ENCODE data around the gene SLCO1A2. TPM values are rescaled to one million over a fixed set of nuclear protein-coding genes. Genes with fewer than 3 reads are reported as not detected.

The SLCO1A2 gene
- total RNA-seq, 1 donor from 2014 or later: 7.0 TPM

DNA sequence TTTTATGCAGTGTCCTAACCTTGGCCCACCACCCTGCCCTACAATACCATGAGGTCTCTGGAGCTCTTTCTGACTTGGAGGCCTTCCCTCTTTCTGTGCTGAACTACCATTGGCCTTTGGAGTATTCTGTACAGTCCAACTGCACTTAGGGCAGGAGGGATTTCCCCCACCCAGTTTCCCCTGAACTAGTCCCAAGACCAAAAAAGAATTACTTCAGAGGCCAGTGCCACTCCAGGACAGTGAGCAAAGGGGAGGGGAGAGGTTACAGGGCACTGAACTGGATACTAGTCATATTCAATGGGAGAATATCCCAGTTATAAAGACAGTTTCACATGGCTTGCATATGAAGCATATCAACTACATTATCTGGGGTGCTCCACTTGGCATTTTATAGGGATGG is 6.1 kb downstream of the SLCO1A2 start:
- DNase-seq (ENCODE audit: low spot score): no peak

DNA sequence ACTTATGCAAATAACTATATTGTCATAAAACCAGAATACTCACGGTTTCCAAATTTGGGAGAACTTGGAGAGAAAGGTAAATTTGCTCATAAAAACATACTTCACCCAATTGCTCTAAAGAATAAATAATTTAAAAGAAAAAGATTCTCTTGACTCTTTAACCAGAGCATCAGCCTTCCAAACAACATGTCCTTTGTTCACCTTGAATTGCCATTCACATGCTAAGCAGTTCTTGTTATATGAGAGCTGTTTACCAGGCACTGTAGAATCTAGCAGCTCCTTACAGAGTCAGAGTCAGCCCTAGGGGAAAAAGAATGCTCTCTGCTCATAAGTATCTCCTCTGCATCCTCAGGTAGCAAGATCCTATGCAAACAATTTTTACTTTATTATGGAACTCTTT is 10.2 kb downstream of the SLCO1A2 start:
- DNase-seq (ENCODE audit: low spot score): no peak

DNA sequence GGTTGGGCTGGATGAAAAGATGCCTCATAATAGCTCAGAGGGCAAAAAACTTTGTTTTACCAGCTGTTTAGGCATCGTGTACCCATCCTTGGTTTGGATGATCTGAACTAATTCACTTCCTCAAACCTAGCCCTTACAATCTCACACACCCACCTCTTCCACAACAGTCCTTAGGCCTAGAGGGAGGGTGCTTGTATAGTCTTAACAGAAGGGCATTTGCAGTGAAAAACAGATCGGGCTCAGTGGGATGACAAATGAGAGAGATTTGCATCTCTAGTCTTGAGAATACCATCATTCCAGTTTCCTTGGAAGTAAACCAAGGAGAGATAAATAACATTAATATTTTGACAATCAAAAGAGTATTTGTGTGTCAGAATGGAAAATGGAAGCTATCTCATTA is 11.0 kb downstream of the SLCO1A2 start:
- DNase-seq (ENCODE audit: low spot score): no peak

DNA sequence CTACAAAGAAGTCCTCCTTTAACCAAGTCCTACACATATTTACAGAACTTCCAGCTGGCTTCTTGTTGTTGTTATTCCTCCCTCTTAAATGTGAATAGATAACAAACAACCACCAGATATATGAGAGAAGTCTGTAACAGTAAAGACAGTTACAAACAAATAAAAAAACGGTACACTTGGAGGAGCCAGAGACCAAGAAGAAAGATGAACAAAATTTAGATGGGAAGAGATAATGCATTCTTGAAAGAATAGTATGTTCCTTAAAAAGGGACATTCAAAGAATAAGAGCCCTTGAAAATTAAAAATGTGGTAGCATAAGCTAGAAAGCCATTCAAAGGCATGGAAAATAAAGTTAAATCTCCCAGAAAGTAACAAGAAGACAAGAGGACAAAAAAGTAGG is 25.9 kb downstream of the SLCO1A2 start:
- DNase-seq (ENCODE audit: low spot score): no peak

DNA sequence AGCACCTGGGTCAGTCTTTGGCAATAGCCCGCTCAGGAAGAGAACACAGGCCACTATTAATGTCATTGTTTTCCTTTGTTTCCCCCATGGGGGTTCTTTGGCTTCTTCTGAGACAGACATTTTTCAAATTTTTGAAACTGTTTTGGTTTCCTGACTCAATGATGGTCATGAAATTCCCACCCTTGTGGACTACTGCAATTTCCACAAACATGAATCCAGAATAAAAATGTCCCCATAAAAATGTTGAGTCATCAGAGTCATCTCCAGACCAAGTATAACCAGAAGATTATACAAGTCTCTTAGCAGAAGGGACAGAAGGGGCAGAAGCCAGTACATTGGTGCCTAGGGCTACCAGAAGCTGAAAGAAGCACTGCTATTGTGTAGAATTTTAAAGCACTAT is 29.1 kb downstream of the SLCO1A2 start:
- no peak for DNase-seq (ENCODE audit: low spot score)

DNA sequence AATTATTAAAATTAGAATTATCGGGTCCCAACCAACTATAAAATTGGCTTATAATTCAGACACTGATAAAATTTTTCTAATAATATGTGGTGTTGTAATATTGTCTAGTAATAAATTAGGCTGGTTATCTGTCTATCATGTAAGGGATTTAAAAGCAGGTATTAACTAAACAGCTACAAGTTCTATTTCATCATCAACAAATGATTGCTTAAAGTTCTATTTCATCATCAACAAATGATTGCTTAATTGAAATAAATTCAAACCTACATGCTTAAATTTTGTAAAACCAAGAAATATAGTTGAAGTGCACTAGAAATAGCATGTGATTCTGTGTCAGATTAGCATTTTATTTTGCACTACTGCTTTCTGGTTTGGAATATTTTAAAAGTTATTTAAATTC is 34.1 kb downstream of the SLCO1A2 start:
- DNase-seq (ENCODE audit: low spot score): no peak

DNA sequence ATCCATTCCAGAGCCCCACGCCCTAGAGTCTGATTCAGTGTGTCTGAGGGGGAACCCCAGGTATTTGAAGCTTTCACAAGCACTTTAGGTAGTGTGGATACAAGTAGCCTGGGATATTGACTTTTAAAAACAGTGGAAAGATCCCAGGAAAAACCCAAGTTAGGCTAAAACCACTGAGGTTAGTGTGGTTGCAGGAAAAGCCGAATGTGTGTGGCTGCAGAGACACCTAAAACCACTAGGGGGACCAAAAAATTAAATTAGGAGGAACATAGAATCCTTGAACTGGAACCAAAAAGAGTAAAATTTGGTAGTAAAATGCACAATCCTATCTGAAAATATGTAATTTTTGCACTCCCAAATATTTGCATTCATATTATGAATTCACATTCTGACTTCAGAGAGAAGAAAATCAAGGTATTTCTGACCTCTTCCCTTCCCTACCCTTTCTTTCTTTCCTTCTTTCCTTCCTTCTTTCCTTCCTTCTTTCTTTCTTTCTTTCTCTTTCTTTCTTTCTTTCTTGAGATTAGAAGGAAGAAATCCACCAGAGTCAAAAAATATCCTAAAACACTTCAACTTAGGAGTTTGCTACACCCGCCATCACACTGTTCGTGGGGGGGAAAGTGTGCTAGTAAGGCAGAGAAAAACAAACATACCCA is 37.8 kb downstream of the SLCO1A2 start:
- peak; percentile 9 for DNase-seq (ENCODE audit: low spot score)

DNA sequence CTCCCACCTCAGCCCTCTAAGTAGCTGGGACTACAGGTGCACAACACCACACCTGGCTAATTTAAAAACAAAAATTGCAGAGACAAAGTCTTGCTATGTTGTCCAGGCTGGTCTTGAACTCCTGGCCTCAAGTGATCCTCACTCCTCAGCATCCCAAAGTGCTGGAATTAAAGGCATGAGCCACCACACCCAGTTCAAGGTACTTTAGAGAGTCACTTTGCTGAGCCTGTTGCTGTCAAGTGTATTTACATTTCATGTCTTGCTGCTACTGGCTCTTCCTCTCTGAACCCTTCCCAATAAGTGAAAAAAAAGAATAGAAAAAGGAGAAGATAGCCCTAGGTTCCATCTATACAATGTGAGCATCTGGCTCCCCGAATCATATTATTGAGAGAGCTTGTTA is 38.4 kb downstream of the SLCO1A2 start:
- no peak for DNase-seq (ENCODE audit: low spot score)

DNA sequence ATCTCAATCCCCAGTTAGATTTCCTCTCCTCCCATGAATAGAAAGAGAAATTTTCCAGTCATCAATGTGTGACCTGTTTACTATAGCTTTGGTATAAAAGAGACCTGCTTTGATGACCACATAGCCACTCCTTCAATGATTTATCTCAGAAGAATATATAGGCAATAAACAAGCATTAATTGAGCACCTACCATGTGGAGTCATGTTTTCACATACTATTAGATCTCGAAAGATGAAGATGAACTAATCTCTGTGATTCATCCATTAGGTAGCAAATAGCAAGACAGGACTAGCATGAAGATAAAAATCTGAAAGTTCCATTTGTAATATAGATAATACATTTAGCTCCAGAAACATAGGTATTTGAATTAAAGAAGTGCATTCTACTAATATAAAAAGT is 40.5 kb downstream of the SLCO1A2 start:
- no peak for DNase-seq (ENCODE audit: low spot score)

DNA sequence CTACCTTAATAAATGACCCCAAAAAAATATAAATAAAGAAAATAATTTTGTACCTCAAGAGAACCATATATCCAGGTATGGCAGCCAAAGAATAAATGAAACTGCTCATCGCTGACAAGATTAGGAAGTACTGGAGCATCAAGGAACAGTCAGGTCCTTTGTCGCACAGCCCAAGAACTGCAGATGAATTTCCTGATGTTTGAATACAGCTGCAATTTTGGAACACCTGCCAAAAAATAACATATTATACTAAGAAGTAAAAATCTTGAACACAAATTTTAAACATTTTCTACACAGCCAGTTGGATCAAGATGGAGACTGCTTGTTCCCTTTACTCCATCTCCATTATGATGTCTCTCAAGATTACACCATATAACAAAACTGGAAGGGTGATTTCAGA is 42.6 kb downstream of the SLCO1A2 start:
- no peak for DNase-seq (ENCODE audit: low spot score)

DNA sequence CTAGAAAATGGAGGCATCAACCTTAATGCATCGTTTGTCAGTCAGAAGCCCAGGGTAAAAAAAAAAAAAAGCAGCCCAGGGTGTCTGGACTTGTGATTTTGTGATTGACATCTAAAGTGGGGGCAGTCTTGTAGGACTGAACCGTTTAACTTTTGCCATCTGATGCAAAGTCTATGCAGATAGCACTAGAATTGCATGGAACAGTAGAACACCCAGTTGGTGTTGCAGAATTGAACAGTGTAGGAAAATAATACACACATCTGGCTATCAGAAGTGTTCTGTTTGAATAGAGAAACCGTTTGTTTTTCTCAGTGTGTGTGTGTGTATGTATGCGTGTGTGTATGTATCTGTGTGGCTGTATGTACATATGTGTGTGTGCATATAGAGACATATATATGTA is 45.0 kb downstream of the SLCO1A2 start:
- no peak for DNase-seq (ENCODE audit: low spot score)

DNA sequence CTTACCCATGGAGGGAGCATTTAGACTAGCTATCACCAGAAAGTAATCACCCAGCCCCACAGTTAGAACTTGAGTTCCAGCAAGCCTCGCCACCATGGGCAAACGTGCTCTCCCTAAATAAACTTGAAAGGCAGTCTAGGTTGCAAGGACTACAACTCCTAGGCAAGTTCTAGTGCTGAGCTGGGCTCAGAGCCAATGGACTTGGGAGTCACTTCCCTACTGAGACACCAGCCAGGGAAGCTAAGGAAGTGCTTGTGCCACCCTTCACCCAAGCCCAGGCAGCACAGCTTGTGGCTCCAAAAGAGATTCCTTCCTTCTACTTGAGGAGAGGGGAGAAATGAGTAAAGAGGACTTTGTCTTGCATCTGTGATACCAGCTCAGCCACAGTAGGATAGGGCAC is 57.9 kb downstream of the SLCO1A2 start:
- DNase-seq (ENCODE audit: low spot score): no peak

DNA sequence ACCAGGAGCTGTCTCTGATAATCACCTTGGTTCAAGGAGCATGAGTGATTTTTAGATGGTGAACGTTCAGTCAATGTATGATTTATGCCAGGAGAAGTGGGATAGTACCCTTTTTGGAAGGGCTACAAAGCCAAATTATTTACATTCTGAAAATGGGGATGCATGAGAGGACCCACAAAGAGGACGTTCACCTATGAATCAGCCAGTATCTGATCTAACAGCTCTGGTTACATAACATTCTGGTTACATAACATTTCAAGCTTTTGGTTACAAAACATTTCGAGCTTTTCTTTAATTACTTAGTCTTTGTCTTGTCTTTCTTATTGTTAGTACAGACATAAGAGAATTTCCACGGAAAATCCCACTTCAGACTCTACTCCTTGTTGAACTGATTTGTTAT is 68.8 kb downstream of the SLCO1A2 start:
- DNase-seq (ENCODE audit: low spot score): no peak

DNA sequence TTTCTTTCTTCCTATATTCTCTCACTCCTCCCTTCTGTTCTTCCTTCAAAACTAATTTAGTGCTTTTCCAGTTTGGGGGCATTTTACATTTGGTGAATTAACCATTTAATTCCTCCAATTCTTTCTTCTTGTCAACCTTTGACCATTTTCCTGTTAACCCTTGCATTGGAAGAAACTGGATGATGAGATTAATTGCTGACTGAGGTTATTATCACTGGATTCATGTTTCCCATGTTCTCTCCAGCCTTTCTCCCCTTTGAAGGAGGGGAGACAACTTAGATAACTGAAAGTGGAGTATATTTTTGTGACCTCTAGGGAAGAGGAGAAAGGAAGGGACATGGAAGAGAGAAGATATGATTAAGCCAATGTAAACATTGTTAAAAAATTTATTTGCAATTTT is 70.5 kb downstream of the SLCO1A2 start:
- DNase-seq (ENCODE audit: low spot score): no peak

DNA sequence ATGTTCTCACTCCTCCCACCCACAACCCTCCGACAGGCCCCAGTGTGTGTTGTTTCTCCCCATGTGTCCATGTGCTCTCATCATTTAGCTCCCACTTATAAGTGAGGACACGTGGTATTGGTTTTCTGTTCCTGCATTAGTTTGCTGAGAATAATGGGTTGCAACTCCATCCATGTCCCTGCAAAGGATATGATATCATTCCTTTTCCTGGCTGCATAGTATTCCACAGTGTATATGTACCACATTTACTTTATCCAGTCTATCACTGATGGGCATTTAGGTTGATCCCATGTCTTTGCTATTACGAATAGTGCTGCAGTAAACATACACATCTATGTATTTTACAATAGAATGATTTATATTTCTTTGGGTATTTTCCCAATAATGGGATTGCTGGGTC is 77.5 kb downstream of the SLCO1A2 start:
- no peak for DNase-seq (ENCODE audit: low spot score)

DNA sequence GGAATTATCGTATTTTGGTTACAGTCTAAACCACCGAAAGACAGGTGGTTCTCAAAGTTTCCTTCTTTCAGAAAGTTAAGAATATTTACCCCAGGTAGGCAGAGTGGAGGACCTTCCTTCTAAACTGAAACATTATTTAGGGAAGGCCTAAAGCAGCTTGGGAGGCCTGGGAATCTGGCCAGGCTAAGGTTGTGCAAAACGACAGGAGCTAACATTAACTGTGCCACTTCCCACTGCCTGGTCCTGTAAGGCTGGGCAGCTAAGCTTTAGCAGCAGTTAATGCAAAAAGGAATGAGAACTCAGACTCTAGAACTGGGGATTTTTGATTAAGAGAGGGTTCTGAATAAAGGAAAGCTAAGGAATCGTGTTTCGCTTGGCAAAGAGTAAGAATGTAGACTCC is 82.6 kb downstream of the SLCO1A2 start:
- no peak for DNase-seq (ENCODE audit: low spot score)

DNA sequence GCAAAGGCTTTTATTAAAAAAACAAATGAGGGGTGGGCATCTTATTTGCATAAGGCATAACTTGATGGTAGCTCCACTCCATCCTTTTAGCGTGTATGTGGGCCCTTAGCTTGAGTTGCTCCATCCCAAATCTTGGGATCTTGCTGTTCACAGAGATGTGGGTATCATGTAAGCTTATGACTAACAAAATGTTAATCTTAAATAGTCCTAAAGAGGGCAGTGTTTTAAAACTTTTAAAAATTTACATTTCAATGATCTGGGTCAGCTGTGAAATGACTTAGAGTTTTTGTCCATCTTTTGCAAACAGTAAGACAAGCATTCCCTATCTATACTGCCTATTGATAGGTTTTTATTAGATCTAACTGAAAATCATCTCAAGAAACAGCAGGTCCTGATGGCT is 86.0 kb downstream of the SLCO1A2 start:
- peak; percentile 4 for DNase-seq (ENCODE audit: low spot score)

DNA sequence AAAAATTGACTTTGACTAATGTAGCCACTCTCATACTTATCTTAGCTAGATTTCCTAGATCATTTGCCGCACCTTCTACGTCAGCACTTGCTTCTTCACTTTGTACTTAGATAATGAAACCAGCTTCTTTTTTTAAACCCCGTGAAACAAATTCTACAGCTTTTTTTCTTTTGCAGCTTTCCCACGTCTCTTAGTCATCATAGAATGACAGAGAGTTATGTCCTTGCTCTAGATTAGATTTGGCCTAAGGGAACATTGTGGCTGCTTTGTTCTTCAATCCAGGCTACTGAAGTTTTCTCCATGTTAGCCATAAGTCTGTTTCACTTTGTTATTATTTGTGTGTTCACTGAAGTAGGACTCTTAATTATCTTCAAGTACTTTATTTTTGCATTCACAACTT is 94.9 kb downstream of the SLCO1A2 start:
- DNase-seq (ENCODE audit: low spot score): no peak

DNA sequence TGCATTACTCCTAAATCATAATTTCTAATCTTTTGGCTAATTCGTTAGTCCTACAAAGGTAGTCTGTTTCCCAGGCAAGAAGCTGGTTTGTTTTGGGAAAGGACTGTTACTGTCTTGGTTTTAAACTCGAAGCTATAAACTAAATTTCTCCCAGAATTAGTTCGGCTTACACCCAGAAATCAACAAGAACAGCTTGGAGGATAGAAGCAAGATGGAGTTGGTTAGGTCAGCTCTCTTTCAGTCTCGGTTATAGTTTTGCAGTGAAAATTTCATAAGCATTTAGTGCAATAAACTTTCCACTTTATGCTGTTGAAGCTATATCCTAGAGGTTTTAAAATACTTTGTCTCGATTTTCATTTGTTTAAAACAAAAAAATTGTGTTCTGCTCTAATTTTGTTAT is 100.3 kb downstream of the SLCO1A2 start:
- no peak for DNase-seq (ENCODE audit: low spot score)

DNA sequence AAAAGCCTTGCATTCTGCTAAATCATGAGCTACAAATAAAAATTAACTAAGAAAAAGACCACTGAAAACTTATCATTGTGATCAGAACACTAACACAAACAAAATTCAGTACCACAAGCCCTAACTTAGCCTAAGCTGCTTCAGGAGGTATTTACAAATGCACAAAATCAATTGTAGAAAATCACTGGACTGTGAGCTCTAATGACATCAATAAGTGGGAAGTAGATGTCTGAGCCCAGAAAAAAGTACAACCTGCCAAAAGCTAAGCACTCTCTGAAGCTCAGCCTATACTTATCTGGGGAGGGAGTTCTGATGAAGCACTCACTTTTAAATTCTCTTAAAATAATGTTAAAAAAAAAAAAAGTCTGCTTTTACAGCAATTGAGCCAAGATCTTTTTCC is 110.8 kb downstream of the SLCO1A2 start:
- no peak for DNase-seq (ENCODE audit: low spot score)

DNA sequence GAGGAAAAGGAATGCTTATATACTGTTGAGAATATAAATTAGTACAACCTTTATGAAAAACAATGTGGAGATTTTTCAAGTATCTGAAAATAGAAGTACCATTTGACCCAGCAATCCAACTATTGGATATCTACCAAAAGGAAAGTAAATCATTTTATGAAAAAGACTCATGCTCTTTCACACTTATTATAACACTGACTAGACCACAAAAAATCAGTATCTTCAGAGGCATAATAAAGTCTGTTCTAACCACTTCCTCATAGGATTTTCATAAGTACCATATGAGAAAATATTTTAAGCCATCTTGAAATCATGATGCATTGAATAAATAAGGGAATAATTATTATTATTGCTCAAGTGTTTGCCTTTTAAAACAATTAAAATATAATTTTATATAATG is 112.9 kb downstream of the SLCO1A2 start:
- no peak for DNase-seq (ENCODE audit: low spot score)

DNA sequence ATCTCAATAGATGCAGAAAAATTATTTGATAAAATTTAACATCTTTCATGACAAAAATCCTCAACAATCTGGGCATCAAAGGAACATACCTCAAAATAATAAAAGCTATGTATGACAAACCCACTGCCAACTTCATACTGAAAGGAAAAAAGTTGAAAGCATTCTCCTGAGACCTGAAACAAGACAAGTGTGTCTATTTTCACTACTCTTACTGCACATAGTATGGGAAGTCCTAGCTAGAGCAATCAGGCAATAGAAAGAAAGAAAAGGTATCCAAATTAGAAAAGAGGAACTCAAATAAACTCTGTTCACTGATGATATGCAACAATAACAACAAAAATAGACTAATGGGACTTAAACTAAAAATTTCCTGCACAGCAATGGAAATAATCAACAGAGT is 113.6 kb downstream of the SLCO1A2 start:
- no peak for DNase-seq (ENCODE audit: low spot score)

DNA sequence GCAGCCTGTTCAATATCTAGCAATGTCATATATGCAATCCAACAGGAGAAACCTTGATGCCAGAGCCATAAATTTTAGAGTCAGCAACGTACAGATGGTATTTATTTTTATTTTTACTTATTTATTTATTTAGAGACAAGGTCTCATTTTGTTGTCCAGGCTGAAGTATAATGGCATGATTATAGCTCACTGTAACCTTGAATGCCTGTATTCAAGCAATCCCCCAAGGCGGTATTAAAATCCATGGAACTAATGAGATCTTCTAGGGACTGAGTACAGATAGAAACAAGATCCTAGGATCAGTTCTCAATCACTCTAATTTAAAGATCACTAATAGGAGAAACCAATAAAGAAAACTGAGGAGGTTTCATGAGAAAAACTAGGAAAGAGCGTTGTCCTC is 114.5 kb downstream of the SLCO1A2 start:
- no peak for DNase-seq (ENCODE audit: low spot score)

DNA sequence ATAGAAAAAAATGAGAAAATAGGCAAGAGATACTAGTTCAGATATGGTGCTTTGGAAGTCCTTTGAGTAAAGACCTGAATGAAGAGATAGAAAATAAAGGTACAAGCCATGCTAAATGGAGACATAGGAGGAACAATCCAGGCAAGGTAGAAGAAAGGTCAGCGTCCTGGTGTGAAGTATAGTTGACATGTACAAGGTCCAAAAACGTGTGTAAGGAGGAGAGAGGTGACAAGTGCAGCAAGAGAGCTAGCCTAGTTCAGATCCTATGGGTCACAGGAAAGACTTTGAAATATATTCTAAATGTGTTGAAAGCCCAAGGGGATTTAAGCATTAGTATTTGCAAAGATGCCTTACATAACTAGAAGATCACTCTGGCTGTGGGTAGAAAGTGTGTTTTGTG is 115.5 kb downstream of the SLCO1A2 start:
- DNase-seq (ENCODE audit: low spot score): no peak
